HepG2 (cell line): ENCODE results near the gene ARHGAP4. TPM values are rescaled to one million over a fixed set of nuclear protein-coding genes. Genes with fewer than 3 reads are reported as not detected.

Experiments used
- ATAC-seq: fragments of 200-7000 bp; cut with Tn5 transposase; 3 replicates; pipeline ENCODE4 v1.9.1; 2020; ENCODE audit warnings: mild to moderate bottlenecking, moderate library complexity
- BruUV-seq: library from RNA; stranded (reverse); fragments of 400-500 nt; replicated peaks from 2 replicates; lab custom pipeline; 2021; lab: Mats Ljungman, UMichigan
- CTCF ChIA-PET: fragments of 300-600 bp; formaldehyde crosslinking; extraction: SDS; loops from one replicate; lab custom pipeline; 2021; ENCODE audit warnings: low total read pairs, inconsistent platforms, low intra/inter-chr PET ratio; lab: Yijun Ruan, JAX
- POLR2A ChIA-PET: fragments of 350-600 bp; sonication (Branson Sonifier 250); formaldehyde crosslinking; loops from one replicate; lab custom pipeline; 2020; ENCODE audit warnings: antibody characterized with exemption, inconsistent platforms; lab: Yijun Ruan, JAX
- DNase-seq: peaks from one replicate; pipeline ENCODE4 v3.0.0-alpha.2; 2015; ENCODE audit warnings: low spot score
- FAIRE-seq: peaks from 3 replicates; lab custom pipeline; 2011; peaks lifted over from hg19 to GRCh38; lab: Jason Lieb, UNC
- H2AFZ ChIP-seq: one replicate; pipeline ENCODE4 v1.6.1; 2011; ENCODE audit warnings: low read length, inconsistent platforms
- H3K27ac ChIP-seq: fragments of 300-600 bp; 3 replicates; pipeline ENCODE4 v1.8.0; 2011; ENCODE audit warnings: mixed run types, mild to moderate bottlenecking, mixed read lengths, low read length, inconsistent platforms; ENCODE audit not compliant: insufficient read depth; ENCODE audit errors: extremely low read length
- H3K27me3 ChIP-seq, 2 experiments: fragments of 200-600 bp in 1 of 2; 2 replicates in 1 of 2; 3 replicates in 1 of 2; pipeline versions ENCODE4 v1.6.0 to v1.8.0; 2011; ENCODE audit warnings: low read length in 2 of 2, mild to moderate bottlenecking in 2 of 2, moderate library complexity in 2 of 2, inconsistent platforms in 1 of 2; ENCODE audit not compliant: insufficient read depth in 2 of 2, control insufficient read depth in 1 of 2
- H3K36me3 ChIP-seq, 2 experiments: fragments of 200-600 bp in 1 of 2; replicated peaks in 1 of 2; 2 replicates in 1 of 2; 3 replicates in 1 of 2; pipeline versions ENCODE4 v1.5.1 to v1.8.0; 2011; ENCODE audit warnings: low read length in 2 of 2, inconsistent platforms in 1 of 2; ENCODE audit not compliant: insufficient read depth in 2 of 2, control insufficient read depth in 1 of 2
- H3K4me1 ChIP-seq: 2 replicates; pipeline ENCODE4 v1.5.1; 2012; ENCODE audit warnings: low read length, inconsistent platforms; ENCODE audit not compliant: insufficient read depth
- H3K4me2 ChIP-seq: 2 replicates; pipeline ENCODE4 v1.6.0; 2011; ENCODE audit warnings: low read depth, low read length, inconsistent platforms
- H3K4me3 ChIP-seq, 3 experiments: fragments of 200-600 bp in 1 of 3; sonication (generic), shearing (Covaris generic) in 1 of 3; replicated peaks in 1 of 3; 2 replicates each; pipeline ENCODE4 v1.5.1; 2011 to 2016; ENCODE audit warnings: low read length in 3 of 3, inconsistent platforms in 2 of 3, low read depth in 2 of 3, mild to moderate bottlenecking in 2 of 3, control low read depth in 1 of 3, mixed read lengths in 1 of 3; ENCODE audit not compliant: insufficient read depth in 1 of 3
- H3K79me2 ChIP-seq: one replicate; pipeline ENCODE4 v1.6.1; 2011; ENCODE audit warnings: low read length, inconsistent platforms; ENCODE audit not compliant: insufficient read depth
- H3K9ac ChIP-seq: 2 replicates; pipeline ENCODE4 v1.6.0; 2011; ENCODE audit warnings: mild to moderate bottlenecking, low read depth, low read length, inconsistent platforms; ENCODE audit not compliant: insufficient read depth
- H3K9me3 ChIP-seq: 2 replicates; pipeline ENCODE4 v1.5.1; 2012; ENCODE audit warnings: mild to moderate bottlenecking, low read length
- H4K20me1 ChIP-seq: 2 replicates; pipeline ENCODE4 v1.6.0; 2011; ENCODE audit warnings: inconsistent platforms, mild to moderate bottlenecking, low read length, moderate library complexity; ENCODE audit not compliant: insufficient read depth
- AGO2 ChIP-seq: fragments of 200-400 bp; formaldehyde crosslinking; optimal IDR thresholded peaks from 2 replicates; pipeline ENCODE3; 2017; ENCODE audit warnings: mild to moderate bottlenecking, low read depth, low read length, moderate library complexity
- ATF3 ChIP-seq: sonication (generic); formaldehyde crosslinking; IDR thresholded peaks from 2 replicates; pipeline ENCODE4 v1.4.0; 2020; ENCODE audit warnings: missing genetic modification reagents
- GTF2F1 ChIP-seq: fragments of 150-350 bp; IDR thresholded peaks from 2 replicates; pipeline ENCODE4 v1.6.1; 2014; ENCODE audit warnings: low read length
- KDM5B ChIP-seq: sonication (generic); formaldehyde crosslinking; IDR thresholded peaks from 2 replicates; pipeline ENCODE4 v1.4.0; 2020; ENCODE audit warnings: missing genetic modification reagents, mild to moderate bottlenecking, borderline replicate concordance
- MAX ChIP-seq: IDR thresholded peaks from 2 replicates; pipeline ENCODE4 v1.6.1; 2012; ENCODE audit warnings: inconsistent platforms
- MTA1 ChIP-seq: sonication (generic); formaldehyde crosslinking; IDR thresholded peaks from 2 replicates; pipeline ENCODE4 v1.4.0; 2020; ENCODE audit warnings: missing genetic modification reagents, mild to moderate bottlenecking, borderline replicate concordance
- PATZ1 ChIP-seq: sonication (generic); formaldehyde crosslinking; IDR thresholded peaks from 2 replicates; pipeline ENCODE4 v1.4.0; 2020; ENCODE audit warnings: missing genetic modification reagents
- SATB2 ChIP-seq: sonication (generic); formaldehyde crosslinking; IDR thresholded peaks from 2 replicates; pipeline ENCODE4 v1.5.0; 2020; ENCODE audit warnings: missing genetic modification reagents
- TAF15 ChIP-seq: fragments of 200-400 bp; formaldehyde crosslinking; IDR thresholded peaks from one replicate; pipeline ENCODE4 v1.6.1; 2018; ENCODE audit warnings: mild to moderate bottlenecking, low read depth, low read length; ENCODE audit not compliant: poor library complexity, severe bottlenecking
- ZFP1 ChIP-seq: IDR thresholded peaks from 2 replicates; pipeline ENCODE4 v1.6.1; 2016
- ZNF180 ChIP-seq: sonication (generic); formaldehyde crosslinking; IDR thresholded peaks from 2 replicates; pipeline ENCODE4 v1.4.0; 2020; ENCODE audit warnings: low read depth, missing genetic modification reagents, borderline replicate concordance
- WGBS: methylation state at CpG from one replicate; pipeline ENCODE4 v1.1.6; 2017; ENCODE audit warnings: low lambda C conversion rate; 5-methylcytosine and 5-hydroxymethylcytosine counted together
- in situ Hi-C: cut with HindIII; loops from 2 replicates; pipeline ENCODE4 v1.10.0; 2017; ENCODE audit warnings: low pct_unique_long_range_greater_than_20kb; ENCODE audit not compliant: extremely low pct_ligation_motif_present
- intact Hi-C: fragments of 100-400 bp; cut with micrococcal nuclease; formaldehyde crosslinking; loops from one replicate; pipeline ENCODE4 v1.10.0; 2022; ENCODE audit not compliant: unreplicated experiment
- polyA plus RNA-seq, 8 experiments: library from polyadenylated mRNA; depleted of rRNA in 3 of 8; stranded (reverse) in 7 of 8; unstranded in 1 of 8; fragments of >200 nt; fragmentation: Illumina TruSeq in 4 of 8; extraction: Trizol in 4 of 8; gene quantifications; 2 replicates each; pipeline versions ENCODE4 v1.2.1 to v1.2.3, GENCODE V29; 2011 to 2016; ENCODE audit warnings: low read depth in 4 of 8, missing spikeins in 1 of 8, mixed read lengths in 1 of 8; ENCODE audit not compliant: insufficient read depth in 1 of 8
- total RNA-seq, 5 experiments: library from RNA; depleted of rRNA; stranded (reverse); fragments of >200 nt; fragmentation: Illumina TruSeq; extraction: Trizol; gene quantifications; 2 replicates each; pipeline ENCODE4 v1.2.3, GENCODE V29; 2016; ENCODE audit warnings: low read depth in 1 of 5

Gene ARHGAP4
- total and polyA plus RNA-seq, 2 of the 13 experiments (the other 11 are each of a cell fraction or from before 2014, with no cell fraction given), result 0.57 to 0.64 TPM

- intact Hi-C loops, result no loop called here
- CTCF ChIA-PET, result no interaction called here
Measured at GRCh38 chrX:153958605-153959004, 32.5 kb upstream of the ARHGAP4 start.

GRCh38 chrX:153957224-153957623, 31.2 kb upstream of the ARHGAP4 start:
- ChIA-PET CTCF (no interaction called here), POLR2A (no interaction called here)
- in situ Hi-C loops (no loop called here), intact Hi-C loops (no loop called here)
- Histone ChIP-seq H4K20me1 (0 out of 2 replicates have a peak, but pooled peaks cover 2% of the 10 kb centered on the region), H3K27me3 (no peaks in the 10 kb centered on the region), H3K9me3 (no peaks in the 10 kb centered on the region), H3K4me3 (no peak overlapping the region), H3K79me2 (peaks cover 5% of the 10 kb centered on the region), H3K4me1 (no peaks in the 10 kb centered on the region), H3K27ac (no peak overlapping the region), H3K4me2 (no peak overlapping the region), H3K36me3 (peaks cover 25 to 79% of the 10 kb centered on the region in 2 experiments; a peak in 4 of 5 replicates), H3K9ac (no peak overlapping the region), H2AFZ (no peak overlapping the region)
- FAIRE-seq (no peak), DNase-seq (no peak), ATAC-seq (no peak)
- 100% methylated on average over 3 of the region's 17 CpGs for WGBS
- no TSS peak for BruUV-seq
- TF ChIP-seq MTA1 (CRISPR knock-in tag), result no peak
- no peak for TF ChIP-seq MAX
- no peak for TF ChIP-seq SATB2 (CRISPR knock-in tag)
- TF ChIP-seq TAF15, result no peak
- no peak for TF ChIP-seq KDM5B (CRISPR knock-in tag)
- TF ChIP-seq ZFP1 (CRISPR knock-in tag), result no peak
- TF ChIP-seq PATZ1 (CRISPR knock-in tag), result no peak
- TF ChIP-seq ATF3 (CRISPR knock-in tag), result no peak
- no peak for TF ChIP-seq ZNF180
- TF ChIP-seq, all 625 proteins: peak for 0

More at GRCh38 chrX:153958605-153959004, 32.5 kb upstream of the ARHGAP4 start:
- Histone ChIP-seq H3K4me1 (no peaks in the 10 kb centered on the region), H3K9ac (no peak overlapping the region), H3K27me3 (no peaks in the 10 kb centered on the region), H3K79me2 (peaks cover 5% of the 10 kb centered on the region), H3K4me2 (no peak overlapping the region), H3K36me3 (peaks cover 23 to 79% of the 10 kb centered on the region in 2 experiments; a peak in 4 of 5 replicates), H3K9me3 (no peaks in the 10 kb centered on the region), H3K4me3 (no peak overlapping the region), H3K27ac (no peak overlapping the region)
- ATAC-seq, result no peak
- no peak for DNase-seq
- no peak for FAIRE-seq
- no CpG with 5 or more reads among the region's 14 CpGs for WGBS
- POLR2A ChIA-PET, result interaction anchor here (1.3 kb wide), 1 partner anchor 9 kb away, joined by 3 read pairs; no protein-coding TSS in a partner anchor
- TF ChIP-seq GTF2F1 (no peak), AGO2 (peak; percentile 25)
- TF ChIP-seq, all 625 proteins: peak for 1
- in situ Hi-C loops, result no loop called here
- H4K20me1 ChIP-seq, result 0 out of 2 replicates have a peak, but pooled peaks cover 5% of the 10 kb centered on the region
- no TSS peak for BruUV-seq
- H2AFZ ChIP-seq, result no peak overlapping the region
